Measurements from ENCODE around the gene LSG1.
A peak's percentile ranks its signal among the peaks of the same experiment; 100 is the strongest.

Gene LSG1

DNA sequence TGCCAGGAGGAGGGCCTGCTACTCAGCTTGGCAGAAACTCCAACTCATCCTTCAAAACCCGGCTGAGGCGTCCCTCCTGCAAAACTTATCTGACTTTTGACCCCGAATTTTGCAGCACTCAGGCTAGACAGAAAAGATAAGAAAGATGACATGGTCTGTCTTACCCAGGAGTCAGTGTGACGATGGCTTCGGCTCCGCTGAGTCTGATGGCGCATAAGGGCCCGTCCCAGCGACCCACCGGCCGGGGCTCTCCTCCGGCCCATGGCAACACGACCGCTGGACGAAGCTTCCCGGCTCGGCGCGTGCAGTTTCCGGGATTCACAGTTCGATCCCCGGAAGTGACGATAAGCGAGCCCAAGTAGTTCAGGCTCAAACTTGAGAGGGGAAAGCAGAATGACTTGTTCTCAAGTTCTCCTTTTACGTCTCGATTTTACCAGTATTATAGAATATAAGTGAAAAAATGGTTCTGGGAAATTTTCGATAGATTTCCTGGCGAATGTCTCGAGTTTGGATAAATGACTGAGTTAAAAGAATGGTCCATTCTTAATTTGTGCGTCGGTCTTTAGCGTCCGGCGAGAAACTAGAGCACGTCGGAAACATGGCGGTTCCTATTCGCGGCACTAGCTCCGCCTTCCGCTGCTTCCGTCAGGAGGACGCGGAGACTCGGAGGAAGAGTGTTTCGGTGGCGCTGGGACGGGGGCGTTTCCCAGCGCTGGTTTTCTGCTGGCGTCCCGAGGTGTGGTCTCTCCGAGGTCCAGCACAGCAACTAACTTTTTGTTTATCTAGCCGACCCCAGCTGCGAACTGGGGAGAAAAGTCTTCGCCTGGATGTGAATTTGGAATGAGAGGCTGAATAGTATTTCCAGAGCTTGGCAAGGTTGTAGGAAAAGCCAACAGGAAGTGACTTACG is at the start of gene LSG1:
LSG1 (minus strand) TSS at position 292 of the 909 bp plus-strand sequence; CDS start at position 263, 29 bp downstream.
- TF ChIP-seq OSR1 (CRISPR knock-in tag; IDR thresholded peaks at IDR 0.05) (no peak), ISL1 (CRISPR knock-in tag; IDR thresholded peaks at IDR 0.05) (no peak), PATZ1 (CRISPR knock-in tag; IDR thresholded peaks at IDR 0.05; ENCODE audit: borderline replicate concordance) (no peak), TOX (CRISPR knock-in tag; IDR thresholded peaks at IDR 0.05; ENCODE audit: borderline replicate concordance) (no peak), ZFP3 (CRISPR knock-in tag; IDR thresholded peaks at IDR 0.05) (peak; percentile 96), SNAI2 (CRISPR knock-in tag; IDR thresholded peaks at IDR 0.05) (no peak), ARNTL (CRISPR knock-in tag; IDR thresholded peaks at IDR 0.05; ENCODE audit: borderline replicate concordance, low read depth) (no peak), CREB5 (CRISPR knock-in tag; IDR thresholded peaks at IDR 0.05; ENCODE audit: low read depth) (no peak), ESRRG (CRISPR knock-in tag; IDR thresholded peaks at IDR 0.05) (no peak), ZNF8 (CRISPR knock-in tag; IDR thresholded peaks at IDR 0.05) (no peak), ZC3H10 (CRISPR knock-in tag; IDR thresholded peaks at IDR 0.05) (no peak), ZNF70 (CRISPR knock-in tag; IDR thresholded peaks at IDR 0.05) (peak; percentile 55), GLIS3 (CRISPR knock-in tag; IDR thresholded peaks at IDR 0.05) (no peak), RARB (CRISPR knock-in tag; IDR thresholded peaks at IDR 0.05) (0 out of 2 replicates have a peak, but pooled peaks have one; percentile 43), PPARA (CRISPR knock-in tag; IDR thresholded peaks at IDR 0.05; ENCODE audit: borderline replicate concordance) (no peak), CSDC2 (CRISPR knock-in tag; IDR thresholded peaks at IDR 0.05) (no peak), BACH2 (CRISPR knock-in tag; IDR thresholded peaks at IDR 0.05; ENCODE audit: borderline replicate concordance) (no peak), ZFP30 (CRISPR knock-in tag; IDR thresholded peaks at IDR 0.05) (no peak), ZNF565 (CRISPR knock-in tag; conservative IDR thresholded peaks at IDR 0.05; ENCODE audit: low read depth) (no peak), TCF4 (CRISPR knock-in tag; IDR thresholded peaks at IDR 0.05; ENCODE audit: borderline replicate concordance) (no peak)
- TF ChIP-seq, protein P1, sequence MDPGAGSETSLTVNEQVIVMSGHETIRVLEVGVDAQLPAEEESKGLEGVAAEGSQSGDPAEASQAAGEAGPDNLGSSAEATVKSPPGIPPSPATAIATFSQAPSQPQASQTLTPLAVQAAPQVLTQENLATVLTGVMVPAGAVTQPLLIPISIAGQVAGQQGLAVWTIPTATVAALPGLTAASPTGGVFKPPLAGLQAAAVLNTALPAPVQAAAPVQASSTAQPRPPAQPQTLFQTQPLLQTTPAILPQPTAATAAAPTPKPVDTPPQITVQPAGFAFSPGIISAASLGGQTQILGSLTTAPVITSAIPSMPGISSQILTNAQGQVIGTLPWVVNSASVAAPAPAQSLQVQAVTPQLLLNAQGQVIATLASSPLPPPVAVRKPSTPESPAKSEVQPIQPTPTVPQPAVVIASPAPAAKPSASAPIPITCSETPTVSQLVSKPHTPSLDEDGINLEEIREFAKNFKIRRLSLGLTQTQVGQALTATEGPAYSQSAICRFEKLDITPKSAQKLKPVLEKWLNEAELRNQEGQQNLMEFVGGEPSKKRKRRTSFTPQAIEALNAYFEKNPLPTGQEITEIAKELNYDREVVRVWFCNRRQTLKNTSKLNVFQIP (CRISPR knock-in tag; IDR thresholded peaks at IDR 0.05; ENCODE audit: borderline replicate concordance, low read depth): no peak
- TF ChIP-seq, protein P2, sequence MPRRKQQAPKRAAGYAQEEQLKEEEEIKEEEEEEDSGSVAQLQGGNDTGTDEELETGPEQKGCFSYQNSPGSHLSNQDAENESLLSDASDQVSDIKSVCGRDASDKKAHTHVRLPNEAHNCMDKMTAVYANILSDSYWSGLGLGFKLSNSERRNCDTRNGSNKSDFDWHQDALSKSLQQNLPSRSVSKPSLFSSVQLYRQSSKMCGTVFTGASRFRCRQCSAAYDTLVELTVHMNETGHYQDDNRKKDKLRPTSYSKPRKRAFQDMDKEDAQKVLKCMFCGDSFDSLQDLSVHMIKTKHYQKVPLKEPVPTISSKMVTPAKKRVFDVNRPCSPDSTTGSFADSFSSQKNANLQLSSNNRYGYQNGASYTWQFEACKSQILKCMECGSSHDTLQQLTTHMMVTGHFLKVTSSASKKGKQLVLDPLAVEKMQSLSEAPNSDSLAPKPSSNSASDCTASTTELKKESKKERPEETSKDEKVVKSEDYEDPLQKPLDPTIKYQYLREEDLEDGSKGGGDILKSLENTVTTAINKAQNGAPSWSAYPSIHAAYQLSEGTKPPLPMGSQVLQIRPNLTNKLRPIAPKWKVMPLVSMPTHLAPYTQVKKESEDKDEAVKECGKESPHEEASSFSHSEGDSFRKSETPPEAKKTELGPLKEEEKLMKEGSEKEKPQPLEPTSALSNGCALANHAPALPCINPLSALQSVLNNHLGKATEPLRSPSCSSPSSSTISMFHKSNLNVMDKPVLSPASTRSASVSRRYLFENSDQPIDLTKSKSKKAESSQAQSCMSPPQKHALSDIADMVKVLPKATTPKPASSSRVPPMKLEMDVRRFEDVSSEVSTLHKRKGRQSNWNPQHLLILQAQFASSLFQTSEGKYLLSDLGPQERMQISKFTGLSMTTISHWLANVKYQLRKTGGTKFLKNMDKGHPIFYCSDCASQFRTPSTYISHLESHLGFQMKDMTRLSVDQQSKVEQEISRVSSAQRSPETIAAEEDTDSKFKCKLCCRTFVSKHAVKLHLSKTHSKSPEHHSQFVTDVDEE (CRISPR knock-in tag; IDR thresholded peaks at IDR 0.05): no peak
- TF ChIP-seq, protein P3, sequence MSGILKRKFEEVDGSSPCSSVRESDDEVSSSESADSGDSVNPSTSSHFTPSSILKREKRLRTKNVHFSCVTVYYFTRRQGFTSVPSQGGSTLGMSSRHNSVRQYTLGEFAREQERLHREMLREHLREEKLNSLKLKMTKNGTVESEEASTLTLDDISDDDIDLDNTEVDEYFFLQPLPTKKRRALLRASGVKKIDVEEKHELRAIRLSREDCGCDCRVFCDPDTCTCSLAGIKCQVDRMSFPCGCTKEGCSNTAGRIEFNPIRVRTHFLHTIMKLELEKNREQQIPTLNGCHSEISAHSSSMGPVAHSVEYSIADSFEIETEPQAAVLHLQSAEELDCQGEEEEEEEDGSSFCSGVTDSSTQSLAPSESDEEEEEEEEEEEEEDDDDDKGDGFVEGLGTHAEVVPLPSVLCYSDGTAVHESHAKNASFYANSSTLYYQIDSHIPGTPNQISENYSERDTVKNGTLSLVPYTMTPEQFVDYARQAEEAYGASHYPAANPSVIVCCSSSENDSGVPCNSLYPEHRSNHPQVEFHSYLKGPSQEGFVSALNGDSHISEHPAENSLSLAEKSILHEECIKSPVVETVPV (CRISPR knock-in tag; IDR thresholded peaks at IDR 0.05): no peak
- peak; percentile 96 for ATAC-seq

- TF ChIP-seq BACH2 (CRISPR knock-in tag; IDR thresholded peaks at IDR 0.05; ENCODE audit: borderline replicate concordance) (no peak), ZFP30 (CRISPR knock-in tag; IDR thresholded peaks at IDR 0.05) (no peak), ARNTL (CRISPR knock-in tag; IDR thresholded peaks at IDR 0.05; ENCODE audit: borderline replicate concordance, low read depth) (no peak), PATZ1 (CRISPR knock-in tag; IDR thresholded peaks at IDR 0.05; ENCODE audit: borderline replicate concordance) (no peak), SNAI2 (CRISPR knock-in tag; IDR thresholded peaks at IDR 0.05) (no peak), TCF4 (CRISPR knock-in tag; IDR thresholded peaks at IDR 0.05; ENCODE audit: borderline replicate concordance) (no peak), CSDC2 (CRISPR knock-in tag; IDR thresholded peaks at IDR 0.05) (no peak), RARB (CRISPR knock-in tag; IDR thresholded peaks at IDR 0.05) (no peak), ISL1 (CRISPR knock-in tag; IDR thresholded peaks at IDR 0.05) (no peak), OSR1 (CRISPR knock-in tag; IDR thresholded peaks at IDR 0.05) (no peak), PPARA (CRISPR knock-in tag; IDR thresholded peaks at IDR 0.05; ENCODE audit: borderline replicate concordance) (no peak), ZNF8 (CRISPR knock-in tag; IDR thresholded peaks at IDR 0.05) (no peak)
- ATAC-seq: no peak
These were observed 48.1 kb upstream of the LSG1 start for GRCh38 chr3:194720048-194720447.
